Endometrium (tissue), 2 donors: Measurements from ENCODE around the gene STX18.
"Not testable (repeated sequence)": the region's sequence is repeated elsewhere in the genome, so short reads cannot be mapped to it uniquely, and the experiment has no call there.

Experiments
- FAIRE-seq: peaks from 2 replicates; lab custom pipeline; 2012; peaks lifted over from hg19 to GRCh38; lab: Jason Lieb, UNC
- donor health status: control.
- donor health status: control.

The STX18 gene

DNA sequence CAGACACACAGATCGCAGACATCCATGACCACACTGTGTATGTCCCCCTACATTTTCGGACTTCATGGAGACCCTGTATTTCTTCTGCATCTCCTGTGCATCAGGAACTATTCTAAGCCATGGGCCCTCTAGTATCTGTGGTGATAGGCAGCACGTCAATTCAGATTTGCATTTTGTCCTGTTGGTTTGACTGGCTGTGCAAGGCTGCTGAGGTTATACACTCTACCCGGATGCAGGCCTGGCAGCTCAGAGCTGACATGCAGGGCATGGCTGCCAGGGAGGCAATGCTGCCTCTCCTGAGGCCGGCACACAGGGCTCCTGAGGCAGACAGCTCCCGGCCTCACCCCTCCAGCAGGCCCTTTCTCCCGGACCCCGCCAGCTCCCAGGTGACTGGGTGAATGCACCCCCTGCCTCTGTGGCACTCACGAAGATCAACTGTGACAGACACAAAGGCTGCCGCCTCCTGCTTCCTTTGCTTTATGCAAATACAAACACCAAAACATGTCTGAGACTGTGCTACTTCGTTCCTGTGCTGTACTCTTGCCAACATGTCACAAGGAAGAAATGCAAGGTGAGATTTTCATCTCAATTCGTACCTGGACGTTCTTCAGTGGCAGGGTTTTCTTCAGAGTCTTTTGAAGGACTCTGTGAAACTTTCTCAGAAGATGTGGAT, 103.9 kb downstream of the STX18 start:
- no peak for FAIRE-seq

- FAIRE-seq: no peak
Observed at GRCh38 chr4:4436244-4436823, 105.5 kb downstream of the STX18 start.

DNA sequence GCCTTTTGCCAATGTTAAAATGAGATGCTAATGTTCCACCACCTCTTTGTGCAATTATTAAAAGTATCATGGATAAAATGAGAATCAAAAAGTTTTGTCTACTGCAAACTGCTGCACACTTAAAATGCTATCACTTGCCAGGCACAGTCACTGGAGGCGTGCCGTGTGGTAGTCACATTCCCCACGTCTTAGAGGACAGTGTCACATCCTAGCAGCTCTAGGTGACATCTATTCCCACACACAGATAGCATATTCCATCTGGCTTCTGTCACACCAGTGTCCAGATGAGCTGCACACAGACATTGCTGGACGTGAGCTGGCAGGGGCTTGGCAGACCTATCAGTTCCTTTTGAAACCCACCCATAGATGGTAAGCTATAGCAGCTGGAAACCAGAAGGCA, 107.9 kb downstream of the STX18 start:
- FAIRE-seq: no peak

DNA sequence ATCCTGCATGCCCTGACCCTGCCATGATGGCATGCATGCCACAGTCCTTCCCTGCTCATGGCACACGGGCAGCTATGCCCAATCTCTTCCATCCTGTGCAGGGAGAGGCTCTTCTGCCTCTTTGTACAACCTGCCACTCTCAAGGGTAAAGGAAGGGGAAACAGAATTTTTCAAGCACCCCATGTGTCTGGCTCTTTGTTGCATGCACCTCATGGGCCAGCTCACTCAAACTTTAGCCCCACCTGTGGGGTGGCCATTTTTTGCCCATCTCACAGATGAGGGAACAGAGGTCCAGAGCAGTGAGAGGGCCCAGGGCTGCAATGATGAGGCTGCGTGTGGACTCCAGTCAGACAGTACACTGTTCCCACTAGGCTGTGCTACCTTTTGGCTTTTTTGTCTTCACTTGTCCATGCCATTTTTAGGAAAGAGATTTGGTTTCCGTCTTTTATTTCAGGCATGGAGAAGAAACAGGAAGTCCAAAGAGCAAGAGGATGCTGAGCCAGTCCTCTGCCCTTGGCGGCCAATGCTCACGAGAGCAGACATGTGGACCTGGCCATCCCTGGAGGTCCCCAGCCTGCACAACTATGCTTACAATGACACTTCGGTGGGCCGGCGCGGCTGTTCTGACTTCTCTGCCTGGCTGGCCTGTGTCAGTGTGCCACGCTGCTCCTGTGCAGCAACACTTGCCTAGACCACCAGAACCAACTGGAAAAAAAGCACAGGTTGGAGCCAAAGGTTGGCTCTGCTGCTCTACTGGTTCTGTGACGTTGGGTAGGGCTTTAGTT, 109.3 kb downstream of the STX18 start:
- FAIRE-seq: no peak

DNA sequence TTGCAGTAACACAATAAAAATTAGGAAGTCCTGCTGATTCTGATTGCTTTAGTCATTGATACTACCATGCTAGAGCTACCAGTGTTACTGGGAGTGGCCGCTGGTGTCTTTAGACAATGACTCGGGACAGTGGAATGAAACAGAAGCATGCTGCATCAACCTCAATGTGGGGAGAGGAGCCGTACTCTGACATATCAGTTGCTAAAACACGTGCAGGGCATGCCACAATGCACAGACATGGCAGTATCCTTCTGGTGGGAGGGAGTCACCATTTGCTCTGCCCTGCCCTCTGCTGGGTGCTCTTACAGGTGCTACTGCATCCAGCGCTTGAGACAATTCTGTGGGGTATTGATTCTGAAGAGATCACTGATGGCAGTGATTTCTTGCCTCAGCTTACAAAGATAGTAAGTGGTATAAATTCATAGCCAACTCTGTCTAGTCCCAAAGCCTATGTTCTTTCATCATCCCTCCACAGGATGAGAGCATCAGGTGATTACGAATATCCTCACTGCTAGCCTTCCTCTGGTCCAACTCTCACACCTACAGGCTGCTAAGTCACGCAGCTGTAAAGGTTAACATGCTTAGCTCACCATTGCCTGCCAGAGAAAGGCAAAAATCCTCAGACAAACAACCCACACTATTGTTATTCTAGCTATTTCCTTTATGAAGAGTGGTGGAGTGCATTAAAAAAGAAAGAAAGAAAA, 111.2 kb downstream of the STX18 start:
- FAIRE-seq: no peak

DNA sequence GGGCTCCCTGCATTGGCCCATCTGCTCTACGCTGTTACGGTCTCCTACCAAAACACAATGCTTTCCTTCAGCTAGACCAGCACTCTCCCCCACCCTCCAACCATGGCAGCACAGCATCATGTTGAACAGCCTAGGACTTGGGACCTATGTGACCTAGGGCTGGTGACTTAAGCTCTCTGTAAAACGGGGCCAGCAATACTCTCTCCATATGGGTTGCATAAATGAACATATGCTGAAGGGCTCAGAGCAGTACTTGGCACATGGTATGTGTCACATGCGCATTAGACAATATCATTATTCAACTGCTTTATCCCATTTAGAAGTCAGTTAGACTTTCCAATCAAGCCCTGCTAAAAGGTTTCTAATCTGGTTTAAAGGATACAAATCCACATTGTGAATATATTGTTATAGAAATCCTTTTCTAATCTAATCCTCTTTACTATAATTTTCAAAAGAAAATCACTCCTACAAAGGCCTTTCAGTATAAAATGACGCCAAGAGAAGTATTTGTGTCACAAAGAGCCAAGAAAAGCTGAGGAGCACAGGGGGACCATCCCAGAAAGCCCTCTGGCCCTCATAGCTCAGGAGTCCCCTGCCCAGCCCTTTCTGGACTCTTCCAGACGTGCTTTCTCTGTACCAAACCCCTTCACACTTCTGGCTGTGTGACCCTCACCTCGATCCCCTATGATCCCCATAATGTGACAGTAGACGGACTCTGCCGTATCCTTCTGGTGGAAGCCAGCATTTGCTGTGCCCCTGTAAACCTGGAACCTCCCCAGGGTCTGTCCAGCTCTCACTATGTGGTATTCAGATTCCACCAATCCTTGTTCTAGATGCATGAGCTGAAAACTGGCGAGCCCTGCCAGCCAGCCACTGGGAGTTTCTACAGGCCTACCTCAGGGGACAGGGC, 112.6 kb downstream of the STX18 start:
- FAIRE-seq: no peak

GRCh38 chr4:4427886-4428285, 114.0 kb downstream of the STX18 start:
- no peak for FAIRE-seq

GRCh38 chr4:4427121-4427870, 114.6 kb downstream of the STX18 start:
- no peak for FAIRE-seq

DNA sequence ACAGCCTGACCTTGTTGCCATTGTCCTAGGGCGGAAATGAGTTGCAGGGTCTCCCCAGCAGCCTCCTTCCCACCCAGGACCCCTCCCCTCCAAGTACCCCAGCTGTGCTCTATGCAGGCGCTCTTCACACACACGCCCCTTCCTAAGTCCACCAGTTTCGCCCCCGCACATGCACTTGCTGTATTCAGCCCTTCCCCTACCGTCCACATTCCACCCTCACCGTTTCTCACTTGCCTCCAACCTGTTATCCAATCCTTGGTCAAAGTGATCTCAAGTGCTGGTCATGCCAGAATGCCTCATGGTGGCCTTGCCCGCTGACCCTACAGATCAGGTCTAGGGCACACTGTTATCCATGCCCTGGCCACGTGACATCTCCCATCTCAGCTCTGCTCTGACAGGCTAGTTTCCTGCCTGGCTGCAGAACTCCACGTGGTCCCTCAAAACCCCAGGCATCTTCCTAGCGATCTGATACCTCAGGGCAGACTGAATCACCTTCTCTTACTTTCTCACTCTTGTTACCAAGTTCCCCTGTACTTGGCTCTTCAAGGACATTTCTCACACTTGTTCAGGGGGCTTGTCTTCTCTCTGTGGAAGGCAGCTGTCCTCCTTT, 115.2 kb downstream of the STX18 start:
- no peak for FAIRE-seq

DNA sequence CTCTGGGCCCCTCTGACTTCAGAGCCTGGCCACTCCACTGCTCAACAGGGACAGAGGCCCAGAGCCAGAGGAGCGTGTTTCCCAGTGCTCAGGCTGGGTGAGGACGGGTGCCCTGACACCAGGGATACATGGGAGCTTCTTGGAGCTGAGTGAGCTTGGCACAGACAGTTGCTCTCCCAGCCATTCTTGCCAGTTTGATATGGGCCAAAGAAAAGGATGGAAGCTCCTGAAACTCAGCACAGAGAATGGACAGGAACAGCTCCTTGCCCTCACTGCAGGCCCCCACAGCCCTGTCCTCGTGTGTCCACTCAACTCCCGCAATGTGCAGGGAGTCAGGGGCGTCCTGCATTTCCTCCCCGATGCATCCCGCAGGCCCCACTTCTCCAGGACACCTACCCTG, 116.2 kb downstream of the STX18 start:
- FAIRE-seq: no peak

DNA sequence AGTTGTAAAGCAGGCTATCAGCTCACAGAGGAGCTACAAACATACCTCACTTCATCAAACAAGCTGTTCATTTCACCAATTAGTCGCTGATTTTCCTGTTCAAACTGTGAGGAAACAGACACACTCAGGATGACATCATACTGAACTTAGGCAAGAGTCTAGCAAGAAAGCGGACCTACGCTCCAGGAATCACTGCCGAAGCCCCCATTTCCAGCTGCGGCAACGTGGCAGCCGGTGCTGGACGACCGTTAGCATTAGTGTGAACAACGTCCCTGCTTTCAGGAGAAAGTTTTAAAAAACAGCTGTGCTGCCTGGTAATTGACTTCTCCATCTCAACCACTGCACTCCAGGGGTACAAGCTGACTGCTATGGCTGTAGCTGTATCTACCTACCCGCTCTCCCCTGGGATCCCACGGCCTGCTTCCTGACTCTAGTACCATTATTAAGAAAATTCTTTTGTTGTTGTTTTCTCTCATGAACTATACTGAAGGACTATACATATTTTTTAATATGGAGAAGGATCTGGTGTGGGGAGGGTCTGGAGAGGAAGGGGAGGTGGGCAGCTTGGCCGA, 116.6 kb downstream of the STX18 start:
- FAIRE-seq: no peak

- no peak for FAIRE-seq
Observed at GRCh38 chr4:4424499-4425115, 117.2 kb downstream of the STX18 start.

DNA sequence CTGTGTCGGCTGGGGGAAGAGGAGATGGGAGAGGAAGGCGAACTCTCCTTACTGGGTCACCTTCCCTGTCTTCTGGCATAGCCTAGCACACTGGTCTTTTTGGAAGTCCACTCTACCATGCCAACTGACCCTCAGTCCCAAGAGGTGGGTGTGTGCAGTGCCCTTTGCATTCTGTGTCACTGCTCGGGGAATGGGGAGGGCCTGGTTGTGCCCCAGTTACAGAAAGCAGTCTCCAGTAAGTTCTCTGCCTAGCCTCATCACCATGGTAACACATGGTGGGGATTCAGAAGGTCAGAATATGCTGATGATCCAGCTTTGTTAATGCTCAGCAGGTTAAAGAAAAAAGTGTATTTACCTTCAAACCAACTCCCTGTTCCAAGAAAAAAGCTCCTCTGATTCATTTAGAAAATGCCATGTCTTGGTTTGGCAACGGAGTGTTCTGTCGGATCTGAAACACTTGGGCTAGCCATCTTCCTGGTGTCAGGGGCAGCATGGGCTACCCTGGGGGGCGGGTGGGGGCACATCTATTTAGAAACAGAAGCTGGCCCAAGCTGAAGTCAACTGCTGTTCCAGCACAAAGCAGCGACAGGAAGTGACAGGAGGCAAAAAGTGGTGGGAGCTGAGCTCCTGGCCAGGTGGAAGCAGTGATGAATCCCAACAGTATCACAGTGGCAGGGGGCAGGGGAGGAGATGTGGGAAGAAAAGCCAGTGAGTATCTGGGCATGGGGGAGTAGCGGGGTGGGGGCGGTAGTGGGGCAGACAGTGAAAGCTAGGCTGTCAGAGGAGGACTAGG, 117.9 kb downstream of the STX18 start:
- FAIRE-seq: no peak

DNA sequence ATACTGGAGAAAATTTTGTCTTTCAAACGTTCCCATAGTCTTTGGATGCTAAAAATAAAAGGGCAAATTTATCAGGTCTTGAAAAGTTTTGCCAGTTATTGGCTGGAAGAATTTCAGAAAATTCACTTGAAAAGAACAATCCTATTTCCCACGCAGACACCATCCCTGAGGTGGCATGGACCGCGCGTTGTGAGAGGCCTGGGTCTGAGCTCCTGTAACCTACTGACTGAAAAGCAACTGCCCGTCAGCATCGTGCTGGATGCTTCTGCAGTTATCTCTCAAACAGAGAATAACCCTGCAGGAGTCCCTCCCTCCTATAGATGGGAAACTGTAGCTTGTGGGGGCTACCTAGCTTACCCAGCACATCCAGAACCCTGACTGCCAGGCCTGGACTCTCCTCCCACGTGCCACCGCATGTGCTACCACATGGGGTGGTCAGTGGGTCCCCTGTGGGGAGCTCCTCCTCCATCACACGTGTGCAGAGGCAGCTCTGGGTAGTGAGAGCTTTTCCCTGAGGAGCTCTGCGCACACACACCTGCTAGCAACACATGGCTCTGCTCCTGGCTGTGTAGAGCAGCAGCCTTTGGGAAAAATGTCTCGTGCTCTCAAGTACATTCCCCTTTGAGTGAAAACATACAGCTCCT, 118.9 kb downstream of the STX18 start:
- FAIRE-seq: no peak

- FAIRE-seq: not testable (repeated sequence)
Observed at GRCh38 chr4:4422117-4422516, 119.7 kb downstream of the STX18 start.

DNA sequence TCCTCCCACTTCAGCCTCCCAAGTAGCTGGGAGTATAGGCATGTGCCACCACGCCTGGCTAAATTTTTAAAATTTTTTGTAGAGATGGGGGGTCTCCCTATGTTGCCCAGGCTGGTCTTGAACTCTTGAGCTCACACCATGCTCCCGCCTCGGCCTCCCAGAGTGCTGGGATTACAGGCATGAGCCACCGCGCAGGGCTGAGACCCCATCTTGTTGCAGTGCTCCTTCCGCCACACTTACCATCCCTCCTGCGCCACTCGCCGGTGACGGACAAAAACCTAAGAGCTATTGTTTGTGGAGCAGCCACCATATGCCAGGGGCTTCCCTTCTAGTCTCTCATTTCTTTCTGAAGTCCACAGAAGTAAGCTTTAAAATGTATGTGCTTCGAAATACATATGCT, 120.5 kb downstream of the STX18 start:
- no peak for FAIRE-seq

GRCh38 chr4:4420421-4420820, 121.4 kb downstream of the STX18 start:
- no peak for FAIRE-seq

- FAIRE-seq: no peak
Observed at GRCh38 chr4:4419896-4420295, 122.0 kb downstream of the STX18 start.
